MCF 10A (cell line): ENCODE results near the gene MBTPS2. TPM values are rescaled to one million over a fixed set of nuclear protein-coding genes. Genes with fewer than 3 reads are reported as not detected.
"Not testable (repeated sequence)": the region's sequence is repeated elsewhere in the genome, so short reads cannot be mapped to it uniquely, and the experiment has no call there.

Experiments used
- BruUV-seq: library from RNA; stranded (reverse); fragments of 400-500 nt; replicated peaks from 2 replicates; lab custom pipeline; 2021; lab: Mats Ljungman, UMichigan
- CTCF ChIA-PET: fragments of 300-600 bp; sonication (Branson Sonifier 250); formaldehyde crosslinking; extraction: SDS; loops from one replicate; lab custom pipeline; 2021; ENCODE audit warnings: antibody characterized with exemption, inconsistent platforms; lab: Yijun Ruan, JAX
- POLR2A ChIA-PET: fragments of 300-600, 350-650 bp; sonication (Branson Sonifier 250); formaldehyde crosslinking; extraction: SDS; loops from one replicate; lab custom pipeline; 2020; ENCODE audit warnings: antibody characterized with exemption, inconsistent platforms; lab: Yijun Ruan, JAX
- DNase-seq: peaks from one replicate; pipeline ENCODE4 v3.0.0-alpha.2; 2018; ENCODE audit not compliant: unreplicated experiment
- H3K27ac Mint-ChIP-seq: one replicate; pipeline ENCODE4 v1.8.0; 2022; ENCODE audit warnings: mild to moderate bottlenecking, low read depth, mixed read lengths; ENCODE audit not compliant: unreplicated experiment
- H3K27me3 Mint-ChIP-seq: one replicate; pipeline ENCODE4 v1.8.0; 2022; ENCODE audit warnings: mixed read lengths; ENCODE audit not compliant: insufficient read depth, unreplicated experiment
- H3K36me3 Mint-ChIP-seq: one replicate; pipeline ENCODE4 v1.8.0; 2022; ENCODE audit warnings: mild to moderate bottlenecking, moderate library complexity, mixed read lengths; ENCODE audit not compliant: insufficient read depth, unreplicated experiment
- H3K4me1 Mint-ChIP-seq: one replicate; pipeline ENCODE4 v1.8.0; 2022; ENCODE audit warnings: mixed read lengths; ENCODE audit not compliant: insufficient read depth, unreplicated experiment
- H3K4me3 Mint-ChIP-seq: one replicate; pipeline ENCODE4 v1.8.0; 2022; ENCODE audit warnings: mild to moderate bottlenecking, moderate library complexity, mixed read lengths; ENCODE audit not compliant: unreplicated experiment
- H3K9me3 Mint-ChIP-seq: one replicate; pipeline ENCODE4 v1.8.0; 2022; ENCODE audit warnings: mixed read lengths; ENCODE audit not compliant: unreplicated experiment
- intact Hi-C: fragments of 100-400 bp; cut with micrococcal nuclease; formaldehyde crosslinking; loops from 2 replicates; pipeline ENCODE4 v1.14.1; 2022
- total RNA-seq: library from RNA; stranded (reverse); gene quantifications from 2 replicates; pipeline ENCODE4 v1.2.3, GENCODE V29; 2022
- TF ChIP-seq, protein P1 (sequence below): fragments of 200-600 bp; IDR thresholded peaks from one replicate; pipeline ENCODE4 v1.8.0; 2022; ENCODE audit warnings: antibody characterized with exemption, mild to moderate bottlenecking; ENCODE audit not compliant: unreplicated experiment

The MBTPS2 gene
- total RNA-seq, 1 experiment from 2014 or later, result 21.1 TPM

GRCh38 chrX:21811832-21812231 is 27.6 kb upstream of the MBTPS2 start:
- Mint-ChIP-seq H3K27me3 (peaks cover 94% of the 10 kb centered on the region), H3K9me3 (peaks cover 9% of the 10 kb centered on the region), H3K4me1 (no peaks in the 10 kb centered on the region), H3K27ac (no peak overlapping the region), H3K36me3 (no peaks in the 10 kb centered on the region), H3K4me3 (no peak overlapping the region)
- BruUV-seq, result no TSS peak
- no peak for DNase-seq
- TF ChIP-seq, protein P1, sequence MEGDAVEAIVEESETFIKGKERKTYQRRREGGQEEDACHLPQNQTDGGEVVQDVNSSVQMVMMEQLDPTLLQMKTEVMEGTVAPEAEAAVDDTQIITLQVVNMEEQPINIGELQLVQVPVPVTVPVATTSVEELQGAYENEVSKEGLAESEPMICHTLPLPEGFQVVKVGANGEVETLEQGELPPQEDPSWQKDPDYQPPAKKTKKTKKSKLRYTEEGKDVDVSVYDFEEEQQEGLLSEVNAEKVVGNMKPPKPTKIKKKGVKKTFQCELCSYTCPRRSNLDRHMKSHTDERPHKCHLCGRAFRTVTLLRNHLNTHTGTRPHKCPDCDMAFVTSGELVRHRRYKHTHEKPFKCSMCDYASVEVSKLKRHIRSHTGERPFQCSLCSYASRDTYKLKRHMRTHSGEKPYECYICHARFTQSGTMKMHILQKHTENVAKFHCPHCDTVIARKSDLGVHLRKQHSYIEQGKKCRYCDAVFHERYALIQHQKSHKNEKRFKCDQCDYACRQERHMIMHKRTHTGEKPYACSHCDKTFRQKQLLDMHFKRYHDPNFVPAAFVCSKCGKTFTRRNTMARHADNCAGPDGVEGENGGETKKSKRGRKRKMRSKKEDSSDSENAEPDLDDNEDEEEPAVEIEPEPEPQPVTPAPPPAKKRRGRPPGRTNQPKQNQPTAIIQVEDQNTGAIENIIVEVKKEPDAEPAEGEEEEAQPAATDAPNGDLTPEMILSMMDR, result no peak
- POLR2A ChIA-PET, result interaction anchor here (0.7 kb wide), 1 partner anchor 13 kb away, joined by 3 read pairs; no protein-coding TSS in a partner anchor
- intact Hi-C loops, result no loop called here
- CTCF ChIA-PET, result interaction anchor here (0.6 kb wide), 1 partner anchor 1503 kb away, joined by 3 read pairs; no protein-coding TSS in a partner anchor

GRCh38 chrX:21812628-21813027 is 26.8 kb upstream of the MBTPS2 start:
- BruUV-seq, result no TSS peak
- peaks cover 9% of the 10 kb centered on the region for H3K9me3 Mint-ChIP-seq

DNA sequence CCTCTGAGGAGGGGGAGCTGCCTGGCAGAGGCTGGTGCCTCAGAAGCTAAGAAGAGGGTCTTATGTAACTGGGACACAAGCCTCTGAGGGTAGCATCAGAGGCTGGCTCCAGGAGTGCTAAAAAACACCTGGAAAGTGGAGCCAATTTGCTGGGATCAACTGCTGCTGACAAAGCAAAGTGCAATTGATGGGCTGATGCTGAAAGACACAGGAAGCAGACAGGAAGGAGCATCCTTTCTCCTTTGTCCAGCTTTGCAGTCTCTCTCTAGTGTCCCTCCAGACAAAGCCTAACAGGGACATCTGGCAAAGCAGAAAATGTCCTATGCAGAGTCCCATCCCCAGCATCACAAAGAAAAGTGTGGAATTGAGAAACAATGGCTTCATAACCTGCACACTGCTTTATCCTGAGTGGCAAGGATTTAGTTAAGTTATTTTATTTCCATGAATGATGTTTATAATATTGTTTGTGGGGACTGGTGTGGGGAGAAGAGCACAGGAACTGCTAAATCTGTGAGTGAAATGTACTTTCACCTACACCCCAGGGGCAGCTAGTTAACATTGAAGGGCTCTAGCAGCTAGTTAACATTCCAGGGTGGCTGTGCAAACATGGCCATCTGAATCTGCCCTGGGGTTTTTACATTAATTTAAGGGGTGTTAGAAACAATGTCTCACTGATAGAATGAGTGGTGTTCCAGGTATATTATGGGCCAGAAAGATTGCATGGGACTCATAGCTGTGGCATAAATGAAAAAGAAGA is 25.6 kb upstream of the MBTPS2 start:
- Mint-ChIP-seq H3K36me3 (no peaks in the 10 kb centered on the region), H3K27me3 (peaks cover 91% of the 10 kb centered on the region), H3K9me3 (peaks cover 9% of the 10 kb centered on the region), H3K4me1 (no peaks in the 10 kb centered on the region), H3K4me3 (no peak overlapping the region), H3K27ac (no peak overlapping the region)
- TF ChIP-seq, protein P1, result no peak
- POLR2A ChIA-PET, result no interaction called here
- CTCF ChIA-PET, result interaction anchor here (0.7 to 1.2 kb wide), 2 partner anchors 10 to 1284 kb away, joined by 3 to 4 read pairs; no protein-coding TSS in a partner anchor
- intact Hi-C loops, result no loop called here
- BruUV-seq, result no TSS peak
- DNase-seq, result no peak

More at GRCh38 chrX:21812628-21813027, 26.8 kb upstream of the MBTPS2 start:
- intact Hi-C loops, result no loop called here
- H3K4me3 Mint-ChIP-seq, result no peak overlapping the region
- H3K4me1 Mint-ChIP-seq, result no peaks in the 10 kb centered on the region
- TF ChIP-seq, protein P1, result no peak
- CTCF ChIA-PET, result interaction anchor here (0.6 to 1.2 kb wide), 3 partner anchors 55 to 1502 kb away, joined by 3 read pairs; partner anchors contain the start of gene SMPX
- H3K27ac Mint-ChIP-seq, result no peak overlapping the region
- H3K36me3 Mint-ChIP-seq, result no peaks in the 10 kb centered on the region
- POLR2A ChIA-PET, result no interaction called here
- H3K27me3 Mint-ChIP-seq, result peaks cover 94% of the 10 kb centered on the region
- no peak for DNase-seq

GRCh38 chrX:21816136-21816535 is 23.3 kb upstream of the MBTPS2 start:
- DNase-seq, result no peak
- H3K9me3 Mint-ChIP-seq, result peaks cover 7% of the 10 kb centered on the region
- intact Hi-C loops, result no loop called here
- no peaks in the 10 kb centered on the region for H3K4me1 Mint-ChIP-seq
- ChIA-PET POLR2A (no interaction called here), CTCF (no interaction called here)
- no TSS peak for BruUV-seq
- H3K4me3 Mint-ChIP-seq, result no peak overlapping the region
- H3K27me3 Mint-ChIP-seq, result peaks cover 68% of the 10 kb centered on the region
- no peak overlapping the region for H3K27ac Mint-ChIP-seq
- no peaks in the 10 kb centered on the region for H3K36me3 Mint-ChIP-seq
- TF ChIP-seq, protein P1, result no peak

GRCh38 chrX:21820170-21820569 is 19.2 kb upstream of the MBTPS2 start:
- intact Hi-C loops, CTCF ChIA-PET, H3K4me3 Mint-ChIP-seq, H3K4me1 Mint-ChIP-seq, BruUV-seq, POLR2A ChIA-PET, H3K36me3 Mint-ChIP-seq, H3K9me3 Mint-ChIP-seq, H3K27ac Mint-ChIP-seq, DNase-seq: not testable (repeated sequence)
- peaks cover 47% of the 10 kb centered on the region for H3K27me3 Mint-ChIP-seq
